Placental pericyte (primary cell): ENCODE results near the gene KRT33A. TPM values are rescaled to one million over a fixed set of nuclear protein-coding genes. Genes with fewer than 3 reads are reported as not detected.

Source experiments
- total RNA-seq: library from RNA; depleted of rRNA; stranded (reverse); fragments of >200 nt; gene quantifications from 2 replicates; pipeline ENCODE4 v1.2.3, GENCODE V29; 2012

KRT33A gene
- total RNA-seq: not detected in 2 replicates

GRCh38 chr17:41350381-41350878 lies at the start of gene KRT33A:
Gene KRT33A, minus strand, starts transcription at chr17:41350828. Its CDS starts 61 bp downstream, at chr17:41350767.

GRCh38 chr17:41396996-41397660 lies 46.5 kb upstream of the KRT33A start, which contains the start of gene KRT31:
Gene KRT31, minus strand, starts transcription at chr17:41397608. Its CDS starts 69 bp downstream, at chr17:41397539.

GRCh38 chr17:41381943-41382342 lies 31.3 kb upstream of the KRT33A start, which contains the start of gene KRT34:
Gene KRT34, minus strand, starts transcription at chr17:41382306. Its CDS starts 60 bp downstream, at chr17:41382246.

GRCh38 chr17:41369713-41370112 lies 19.1 kb upstream of the KRT33A start, which contains the start of gene KRT33B:
Gene KRT33B, minus strand, starts transcription at chr17:41369813. Its CDS starts 63 bp downstream, at chr17:41369750.

GRCh38 chr17:41315204-41315794 lies 35.3 kb downstream of the KRT33A start, which contains the start of gene KRTAP17-1:
Gene KRTAP17-1, minus strand, starts transcription at chr17:41315710. Its CDS starts 60 bp downstream, at chr17:41315650.

GRCh38 chr17:41308918-41309359 lies 41.7 kb downstream of the KRT33A start, which contains the start of gene KRTAP16-1:
Gene KRTAP16-1, minus strand, starts transcription at chr17:41309309. Its CDS starts 56 bp downstream, at chr17:41309253.

GRCh38 chr17:41301916-41302901 lies 48.4 kb downstream of the KRT33A start, which contains the start of gene KRTAP29-1:
Gene KRTAP29-1, minus strand, starts transcription at chr17:41302851. Its CDS starts 0 bp downstream, at chr17:41302851.

Other genes starting within 250 kb of the KRT33A start
- gene KRTAP4-16, start 248.6 kb downstream of the KRT33A start, total RNA-seq: not detected in 2 replicates
- gene KRTAP4-9, start 245.4 kb downstream of the KRT33A start, total RNA-seq: not detected in 2 replicates
- not detected in 2 replicates for gene KRTAP4-11, start 232.5 kb downstream of the KRT33A start, total RNA-seq
- gene KRTAP4-12, start 226.6 kb downstream of the KRT33A start, total RNA-seq: not detected in 2 replicates
- gene KRTAP4-6, start 210.3 kb downstream of the KRT33A start, total RNA-seq: not detected in 2 replicates
- not detected in 2 replicates for gene KRTAP4-5, start 201.0 kb downstream of the KRT33A start, total RNA-seq
- not detected in 2 replicates for gene KRTAP4-4, start 190.1 kb downstream of the KRT33A start, total RNA-seq
- gene KRTAP4-3, start 182.6 kb downstream of the KRT33A start, total RNA-seq: not detected in 2 replicates
- not detected in 2 replicates for gene KRTAP4-2, start 172.6 kb downstream of the KRT33A start, total RNA-seq
- gene KRTAP4-1, start 165.9 kb downstream of the KRT33A start, total RNA-seq: not detected in 2 replicates
- not detected in 2 replicates for gene KRTAP9-1, start 160.9 kb downstream of the KRT33A start, total RNA-seq
- not detected in 2 replicates for gene KRTAP9-2, start 124.2 kb downstream of the KRT33A start, total RNA-seq
- not detected in 2 replicates for gene KRTAP9-3, start 118.4 kb downstream of the KRT33A start, total RNA-seq
- gene KRTAP9-8, start 112.8 kb downstream of the KRT33A start, total RNA-seq: not detected in 2 replicates
- not detected in 2 replicates for gene KRTAP9-4, start 101.1 kb downstream of the KRT33A start, total RNA-seq
- not detected in 2 replicates for gene KRTAP9-9, start 95.4 kb downstream of the KRT33A start, total RNA-seq
- gene KRTAP9-6, start 85.5 kb downstream of the KRT33A start, total RNA-seq: not detected in 2 replicates
- not detected in 2 replicates for gene KRTAP9-7, start 75.1 kb downstream of the KRT33A start, total RNA-seq
- gene KRTAP29-1, start 48.0 kb downstream of the KRT33A start, total RNA-seq: not detected in 2 replicates
- not detected in 2 replicates for gene KRTAP16-1, start 41.5 kb downstream of the KRT33A start, total RNA-seq
- gene KRTAP17-1, start 35.1 kb downstream of the KRT33A start, total RNA-seq: not detected in 2 replicates
- not detected in 2 replicates for gene KRT33B, start 19.0 kb upstream of the KRT33A start, total RNA-seq
- 2.2 and 4.7 TPM in 2 replicates for gene KRT34, start 31.5 kb upstream of the KRT33A start, total RNA-seq
- not detected in 2 replicates for gene KRT31, start 46.8 kb upstream of the KRT33A start, total RNA-seq
- gene KRT37, start 73.8 kb upstream of the KRT33A start, total RNA-seq: not detected in 2 replicates
- under 0.01 TPM in 1 of 2 replicates, not detected in the other for gene KRT38, start 90.2 kb upstream of the KRT33A start, total RNA-seq
- gene KRT32, start 116.6 kb upstream of the KRT33A start, total RNA-seq: not detected in 2 replicates
- not detected in 2 replicates for gene KRT35, start 130.3 kb upstream of the KRT33A start, total RNA-seq
- gene KRT36, start 139.1 kb upstream of the KRT33A start, total RNA-seq: 0.22 TPM in 1 of 2 replicates, not detected in the other
- gene KRT13, start 154.8 kb upstream of the KRT33A start, total RNA-seq: not detected in 2 replicates
- 3.3 TPM in 1 of 2 replicates, not detected in the other for gene KRT15, start 168.1 kb upstream of the KRT33A start, total RNA-seq
- 154 and 259 TPM in 2 replicates for gene KRT19, start 177.5 kb upstream of the KRT33A start, total RNA-seq
- not detected in 2 replicates for gene KRT9, start 221.2 kb upstream of the KRT33A start, total RNA-seq
- 1.0 TPM in 1 of 2 replicates, not detected in the other for gene KRT14, start 236.1 kb upstream of the KRT33A start, total RNA-seq